H1 (cell line): Measurements from ENCODE around the gene PITRM1. TPM values are rescaled to one million over a fixed set of nuclear protein-coding genes. Genes with fewer than 3 reads are reported as not detected.

ENCODE experiments used
- CTCF ChIA-PET: fragments of 300-600 bp; sonication (Branson Sonifier 250); formaldehyde crosslinking; loops from one replicate; lab custom pipeline; 2021; ENCODE audit not compliant: partially characterized antibody; lab: Charles Lee
- POLR2A ChIA-PET: fragments of 300-600 bp; sonication (Branson Sonifier 250); formaldehyde crosslinking; loops from one replicate; lab custom pipeline; 2021; ENCODE audit warnings: inconsistent platforms; ENCODE audit not compliant: partially characterized antibody; lab: Charles Lee
- DNase-seq, 2 experiments: peaks; one replicate each; pipeline versions ENCODE4 v3.0.0 to v3.0.0-alpha.2; 2010 to 2022; ENCODE audit warnings: low spot score in 2 of 2, low read depth in 1 of 2, mixed read lengths in 1 of 2
- FAIRE-seq: peaks from 2 replicates; lab custom pipeline; 2011; peaks lifted over from hg19 to GRCh38; lab: Jason Lieb, UNC
- H2AFZ ChIP-seq: 2 replicates; pipeline ENCODE4 v1.8.1; 2012; ENCODE audit warnings: low read length, inconsistent platforms
- H2AK5ac ChIP-seq: 2 replicates; pipeline ENCODE4 v1.6.1; 2013; ENCODE audit warnings: low read depth, low read length
- H2BK120ac ChIP-seq: replicated peaks from 2 replicates; pipeline ENCODE3; 2013; ENCODE audit warnings: low read depth, low read length, inconsistent platforms
- H2BK12ac ChIP-seq: 2 replicates; pipeline ENCODE4 v1.6.1; 2013; ENCODE audit warnings: low read depth, low read length
- H2BK15ac ChIP-seq: 2 replicates; pipeline ENCODE4 v1.6.1; 2013; ENCODE audit warnings: low read length
- H2BK20ac ChIP-seq: 2 replicates; pipeline ENCODE4 v1.6.1; 2013; ENCODE audit warnings: low read length
- H2BK5ac ChIP-seq: 2 replicates; pipeline ENCODE4 v1.6.1; 2013; ENCODE audit warnings: low read depth, low read length
- H3K14ac ChIP-seq: 2 replicates; pipeline ENCODE4 v1.6.1; 2013; ENCODE audit warnings: inconsistent platforms; ENCODE audit not compliant: insufficient read length
- H3K18ac ChIP-seq: 2 replicates; pipeline ENCODE4 v1.6.1; 2013; ENCODE audit warnings: low read length; ENCODE audit errors: extremely low read depth
- H3K23ac ChIP-seq: 2 replicates; pipeline ENCODE4 v1.6.1; 2013; ENCODE audit warnings: inconsistent platforms; ENCODE audit not compliant: insufficient read length
- H3K23me2 ChIP-seq: 2 replicates; pipeline ENCODE4 v1.6.1; 2013; ENCODE audit warnings: low read depth, low read length
- H3K27ac ChIP-seq: 2 replicates; pipeline ENCODE4 v1.6.1; 2011; ENCODE audit warnings: low read depth, low read length, inconsistent platforms
- H3K27me3 ChIP-seq, 4 experiments: replicated peaks in 1 of 4; 1 replicate in 1 of 4; 2 replicates in 3 of 4; pipeline versions ENCODE4 v1.6.1 to v1.8.1; 2011 to 2013; ENCODE audit warnings: low read length in 3 of 4, mild to moderate bottlenecking in 3 of 4, inconsistent platforms in 2 of 4, mixed read lengths in 2 of 4, moderate library complexity in 1 of 4; ENCODE audit not compliant: control insufficient read depth in 3 of 4, insufficient read depth in 3 of 4; ENCODE audit errors: extremely low read depth in 1 of 4
- H3K36me3 ChIP-seq, 4 experiments: 2 replicates each; pipeline versions ENCODE4 v1.6.1 to v1.8.1; 2011 to 2013; ENCODE audit warnings: mild to moderate bottlenecking in 4 of 4, low read length in 3 of 4, moderate library complexity in 2 of 4, control low read depth in 1 of 4, inconsistent platforms in 1 of 4; ENCODE audit not compliant: insufficient read depth in 4 of 4, control insufficient read depth in 2 of 4
- H3K4ac ChIP-seq: replicated peaks from 2 replicates; pipeline ENCODE3; 2013; ENCODE audit warnings: low read length, low read depth, mixed read lengths, inconsistent platforms; ENCODE audit not compliant: insufficient read length
- H3K4me1 ChIP-seq, 4 experiments: replicated peaks in 1 of 4; 1 replicate in 1 of 4; 2 replicates in 3 of 4; pipeline versions ENCODE4 v1.6.1 to v1.8.1; 2011 to 2013; ENCODE audit warnings: low read length in 3 of 4, inconsistent platforms in 2 of 4, mixed read lengths in 1 of 4; ENCODE audit not compliant: insufficient read depth in 4 of 4, control insufficient read depth in 3 of 4
- H3K4me2 ChIP-seq, 2 experiments: 2 replicates each; pipeline versions ENCODE4 v1.6.1 to v1.8.1; 2011 to 2013; ENCODE audit warnings: low read depth in 2 of 2, low read length in 2 of 2, control low read depth in 1 of 2, inconsistent platforms in 1 of 2, mild to moderate bottlenecking in 1 of 2; ENCODE audit not compliant: insufficient read depth in 1 of 2
- H3K4me3 ChIP-seq, 4 experiments: fragments of 200-600, 300-600 bp in 1 of 4; sonication (generic), shearing (Covaris generic), sonication (Bioruptor Twin) in 1 of 4; 2 replicates each; pipeline versions ENCODE4 v1.5.1 to v1.8.1; 2011 to 2016; ENCODE audit warnings: low read length in 4 of 4, low read depth in 3 of 4, control low read depth in 2 of 4, inconsistent platforms in 2 of 4, mild to moderate bottlenecking in 2 of 4, mixed read lengths in 1 of 4, moderate library complexity in 1 of 4; ENCODE audit not compliant: insufficient read depth in 2 of 4; ENCODE audit errors: extremely low read depth in 1 of 4
- H3K56ac ChIP-seq: replicated peaks from 2 replicates; pipeline ENCODE3; 2013; ENCODE audit warnings: low read depth, mild to moderate bottlenecking, mixed read lengths, low read length, inconsistent platforms; ENCODE audit not compliant: insufficient read length
- H3K79me1 ChIP-seq: 2 replicates; pipeline ENCODE4 v1.6.1; 2013; ENCODE audit warnings: low read depth, low read length, control low read depth
- H3K79me2 ChIP-seq, 2 experiments: 2 replicates each; pipeline versions ENCODE4 v1.6.1 to v1.8.1; 2012 to 2013; ENCODE audit warnings: low read length in 2 of 2, mild to moderate bottlenecking in 2 of 2, inconsistent platforms in 1 of 2; ENCODE audit not compliant: insufficient read depth in 2 of 2, control insufficient read depth in 1 of 2
- H3K9ac ChIP-seq, 4 experiments: replicated peaks in 1 of 4; 1 replicate in 1 of 4; 2 replicates in 3 of 4; pipeline versions ENCODE4 v1.6.1 to v1.8.1; 2011 to 2013; ENCODE audit warnings: low read depth in 3 of 4, low read length in 3 of 4, control low read depth in 2 of 4, mild to moderate bottlenecking in 2 of 4, moderate library complexity in 2 of 4, inconsistent platforms in 1 of 4; ENCODE audit errors: extremely low read depth in 1 of 4
- H3K9me3 ChIP-seq, 2 experiments: 2 replicates each; pipeline versions ENCODE4 v1.6.1 to v1.8.1; 2012 to 2013; ENCODE audit warnings: mild to moderate bottlenecking in 2 of 2, moderate library complexity in 2 of 2, control low read depth in 1 of 2, inconsistent platforms in 1 of 2, low read depth in 1 of 2, low read length in 1 of 2, mixed read lengths in 1 of 2; ENCODE audit not compliant: insufficient read depth in 2 of 2
- H4K20me1 ChIP-seq, 2 experiments: replicated peaks in 1 of 2; 2 replicates each; pipeline versions ENCODE3 to v1.8.1; 2011 to 2013; ENCODE audit warnings: inconsistent platforms in 2 of 2, low read length in 2 of 2, mild to moderate bottlenecking in 1 of 2; ENCODE audit not compliant: insufficient read depth in 2 of 2, control insufficient read depth in 1 of 2
- H4K5ac ChIP-seq: 2 replicates; pipeline ENCODE4 v1.6.1; 2013; ENCODE audit warnings: low read length, low read depth, mixed read lengths, inconsistent platforms; ENCODE audit not compliant: insufficient read length
- H4K8ac ChIP-seq: 2 replicates; pipeline ENCODE4 v1.8.0; 2013; ENCODE audit warnings: mild to moderate bottlenecking, moderate library complexity, low read length, inconsistent platforms; ENCODE audit not compliant: insufficient read depth; ENCODE audit errors: extremely low read depth
- H4K91ac ChIP-seq: replicated peaks from 2 replicates; pipeline ENCODE3; 2013; ENCODE audit warnings: low read length, mixed read lengths, inconsistent platforms; ENCODE audit not compliant: insufficient read length
- BRCA1 ChIP-seq: IDR thresholded peaks from 2 replicates; pipeline ENCODE4 v1.6.1; 2012; ENCODE audit warnings: low read depth, low read length, improper control_type of control experiment
- EP300 ChIP-seq, 2 experiments: IDR thresholded peaks; 1 replicate in 1 of 2; 2 replicates in 1 of 2; pipeline ENCODE4 v1.6.1; 2011 to 2012; ENCODE audit warnings: low read depth in 2 of 2, low read length in 2 of 2, mild to moderate bottlenecking in 2 of 2, borderline replicate concordance in 1 of 2, inconsistent platforms in 1 of 2, moderate library complexity in 1 of 2
- HDAC2 ChIP-seq, 2 experiments: fragments of 300-600 bp in 1 of 2; sonication (generic) in 1 of 2; IDR thresholded peaks; 2 replicates each; pipeline ENCODE4 v1.6.1; 2011 to 2012; ENCODE audit warnings: low read depth in 2 of 2, low read length in 2 of 2, mild to moderate bottlenecking in 2 of 2, moderate library complexity in 2 of 2, borderline replicate concordance in 1 of 2, inconsistent platforms in 1 of 2
- NRF1 ChIP-seq: IDR thresholded peaks from 2 replicates; pipeline ENCODE4 v1.6.1; 2011; ENCODE audit warnings: mild to moderate bottlenecking, low read depth, low read length, improper control_type of control experiment
- PHF8 ChIP-seq: fragments of 200-600 bp; sonication (generic); conservative IDR thresholded peaks from 2 replicates; pipeline ENCODE4 v1.7.1; 2012; ENCODE audit warnings: low read depth, mild to moderate bottlenecking, inconsistent platforms, low read length, moderate library complexity
- POLR2AphosphoS5 ChIP-seq: IDR thresholded peaks from 2 replicates; pipeline ENCODE4 v1.6.1; 2011; ENCODE audit warnings: low read depth, low read length
- TEAD4 ChIP-seq: IDR thresholded peaks from 2 replicates; pipeline ENCODE4 v1.6.1; 2012; ENCODE audit warnings: low read depth, low read length, inconsistent platforms, mixed read lengths
- ZNF274 ChIP-seq: IDR thresholded peaks from 2 replicates; pipeline ENCODE4 v1.7.0; 2012; ENCODE audit warnings: low read length, borderline replicate concordance; ENCODE audit errors: extremely low read depth
- WGBS, 2 experiments: shearing (Covaris generic) in 1 of 2; methylation state at CpG; one replicate each; pipeline versions ENCODE4 v1.1.6 to v1.1.7; 2013 to 2015; ENCODE audit warnings: low lambda C conversion rate in 2 of 2, mixed read lengths in 2 of 2, inconsistent platforms in 1 of 2, low coverage in 1 of 2, missing lambda C conversion rate in 1 of 2; ENCODE audit not compliant: insufficient replicate concordance in 2 of 2, insufficient coverage in 1 of 2, insufficient read length in 1 of 2; ENCODE audit errors: extremely low coverage in 1 of 2, missing lambda C conversion rate in 1 of 2; 5-methylcytosine and 5-hydroxymethylcytosine counted together
- polyA plus RNA-seq, 7 experiments: library from polyadenylated mRNA; depleted of rRNA in 3 of 7; stranded (reverse) in 5 of 7; unstranded in 2 of 7; fragments of >200 nt in 5 of 7; fragments of 200-250 nt in 2 of 7; gene quantifications; 1 replicate in 5 of 7; 2 replicates in 1 of 7; 4 replicates in 1 of 7; pipeline versions ENCODE4 v1.2.1 to v1.2.3, GENCODE V29; 2011 to 2013; ENCODE audit warnings: missing spikeins in 2 of 7, mixed read lengths in 2 of 7
- total RNA-seq: library from RNA; stranded (reverse); fragmentation: NEBNext Ultra II Directional; extraction: Animal tissue kit (Norgen Biotek cat#: 25700); gene quantifications from 2 replicates; pipeline ENCODE4 v1.2.1, GENCODE V29; 2021

PITRM1 gene
- total and polyA plus RNA-seq, 2 of the 8 experiments (the other 6 are each of a cell fraction or from before 2014, with no cell fraction given): 18.6 to 31.5 TPM

GRCh38 chr10:3147117-3147820, 25.3 kb downstream of the PITRM1 start:
- no peaks in the 10 kb centered on the region for H3K9me3 ChIP-seq
- H3K4me2 ChIP-seq: no peak overlapping the region
- H2BK5ac ChIP-seq: no peak overlapping the region
- H4K5ac ChIP-seq: no peak overlapping the region
- H2BK20ac ChIP-seq: no peak overlapping the region
- no peak overlapping the region for H2BK12ac ChIP-seq
- peaks cover 0 to 2% of the 10 kb centered on the region in 2 experiments for H4K20me1 ChIP-seq
- TF ChIP-seq PHF8 (no peak), BRCA1 (no peak), TEAD4 (no peak), NRF1 (no peak), EP300 (IDR thresholded peaks at IDR 0.05; ENCODE audit: borderline replicate concordance in 1 of 2, low read depth in 2 of 2, low read length in 2 of 2) (no peak), HDAC2 (IDR thresholded peaks at IDR 0.05; ENCODE audit: borderline replicate concordance in 1 of 2, low read depth in 2 of 2, low read length in 2 of 2) (no peak), POLR2AphosphoS5 (no peak), ZNF274 (no peak)
- TF ChIP-seq, all 59 proteins: peak for 0
- Histone ChIP-seq H3K79me1 (no peaks in the 10 kb centered on the region), H3K23ac (no peak overlapping the region), H3K27me3 (no peaks in the 10 kb centered on the region), H3K4me3 (no peak overlapping the region), H3K79me2 (no peaks in the 10 kb centered on the region), H3K56ac (no peak overlapping the region), H3K18ac (no peak overlapping the region), H3K4ac (no peak overlapping the region), H3K14ac (no peak overlapping the region), H2BK15ac (no peak overlapping the region), H3K36me3 (peaks cover 2 to 28% (median 10%) of the 10 kb centered on the region in 4 experiments; a peak in 5 of 8 replicates), H4K8ac (peak overlapping the region; percentile 51; the same call in 1 of the 2 replicates), H2AFZ (no peak overlapping the region), H3K9ac (no peak overlapping the region), H2AK5ac (no peak overlapping the region), H4K91ac (no peak overlapping the region), H3K27ac (no peak overlapping the region), H3K4me1 (no peaks in the 10 kb centered on the region), H3K23me2 (no peaks in the 10 kb centered on the region), H2BK120ac (no peak overlapping the region)
- ChIA-PET CTCF (interaction anchor here (1.2 kb wide), 1 partner anchor 11 kb away, joined by 3 read pairs; no protein-coding TSS in a partner anchor), POLR2A (interaction anchor here (1.8 kb wide), 1 partner anchor 17 kb away, joined by 5 read pairs; no protein-coding TSS in a partner anchor)
- no peak for FAIRE-seq
- DNase-seq: no peak
- WGBS, 2 experiments: 87% methylated on average over 17 of the region's 17 CpGs; no CpG with 5 or more reads in 1 of the 2 experiments
